CD14-positive monocyte (primary cell): ENCODE measurements around the gene RIMOC1. TPM values are rescaled to one million over a fixed set of nuclear protein-coding genes. Genes with fewer than 3 reads are reported as not detected.
A peak's percentile ranks its signal among the peaks of the same experiment; 100 is the strongest.

Source experiments
- DNase-seq, 3 donors: peaks; one replicate each; pipeline ENCODE4 v3.0.0-alpha.2; 2011 to 2022
- H2AFZ ChIP-seq: 2 replicates; pipeline ENCODE4 v1.6.0; 2012; ENCODE audit warnings: mild to moderate bottlenecking, low read depth, low read length, inconsistent platforms; ENCODE audit not compliant: insufficient read depth, poor library complexity, severe bottlenecking
- H3K27ac ChIP-seq, 2 donors: 1 replicate in 1 of 2; 2 replicates in 1 of 2; pipeline ENCODE4 v1.5.1; 2012 to 2013; ENCODE audit warnings: low read length in 2 of 2, control low read depth in 1 of 2, inconsistent platforms in 1 of 2, low read depth in 1 of 2, mild to moderate bottlenecking in 1 of 2
- H3K27me3 ChIP-seq, 2 donors: one replicate each; pipeline versions ENCODE4 v1.6.0 to v1.6.1; 2011 to 2013; ENCODE audit warnings: low read length in 2 of 2; ENCODE audit not compliant: control insufficient read depth in 2 of 2, insufficient read depth in 2 of 2
- H3K36me3 ChIP-seq, 2 donors: replicated peaks in 1 of 2; 1 replicate in 1 of 2; 2 replicates in 1 of 2; pipeline versions ENCODE4 v1.5.1 to v1.6.1; 2012 to 2013; ENCODE audit warnings: low read length in 2 of 2, control low read depth in 1 of 2, inconsistent platforms in 1 of 2, mild to moderate bottlenecking in 1 of 2; ENCODE audit not compliant: insufficient read depth in 2 of 2, control insufficient read depth in 1 of 2
- H3K4me1 ChIP-seq, 2 donors: 1 replicate in 1 of 2; 2 replicates in 1 of 2; pipeline versions ENCODE4 v1.5.1 to v1.6.1; 2012 to 2013; ENCODE audit warnings: low read length in 2 of 2, control low read depth in 1 of 2, inconsistent platforms in 1 of 2, mild to moderate bottlenecking in 1 of 2, moderate library complexity in 1 of 2; ENCODE audit not compliant: insufficient read depth in 2 of 2, control insufficient read depth in 1 of 2
- H3K4me2 ChIP-seq: replicated peaks from 2 replicates; pipeline ENCODE3; 2012; ENCODE audit warnings: low read length, moderate library complexity, mild to moderate bottlenecking; ENCODE audit not compliant: poor library complexity, severe bottlenecking; ENCODE audit errors: extremely low read depth
- H3K4me3 ChIP-seq, 3 experiments: fragments of 200-600 bp in 1 of 3; sonication (generic) in 1 of 3; replicated peaks in 1 of 3; 1 replicate in 2 of 3; 2 replicates in 1 of 3; pipeline ENCODE4 v1.5.1; 2011 to 2013; ENCODE audit warnings: low read length in 3 of 3, mild to moderate bottlenecking in 3 of 3, control low read depth in 2 of 3, low read depth in 2 of 3, inconsistent platforms in 1 of 3, moderate library complexity in 1 of 3
- H3K79me2 ChIP-seq: 2 replicates; pipeline ENCODE4 v1.6.0; 2012; ENCODE audit warnings: mild to moderate bottlenecking, control low read depth, inconsistent platforms, low read length, moderate library complexity; ENCODE audit not compliant: insufficient read depth
- H3K9ac ChIP-seq: 2 replicates; pipeline ENCODE4 v1.6.0; 2017; ENCODE audit warnings: low read length, mild to moderate bottlenecking; ENCODE audit not compliant: insufficient read depth, poor library complexity, severe bottlenecking
- H3K9me3 ChIP-seq, 2 donors: replicated peaks in 1 of 2; 1 replicate in 1 of 2; 2 replicates in 1 of 2; pipeline versions ENCODE4 v1.5.1 to v1.6.1; 2012 to 2013; ENCODE audit warnings: low read length in 2 of 2, control low read depth in 1 of 2; ENCODE audit not compliant: control insufficient read depth in 1 of 2, insufficient read depth in 1 of 2
- H4K20me1 ChIP-seq: 2 replicates; pipeline ENCODE4 v1.6.0; 2012; ENCODE audit warnings: mild to moderate bottlenecking, low read length, control low read depth, moderate library complexity; ENCODE audit not compliant: insufficient read depth
- H3K27ac Mint-ChIP-seq, 7 donors: one replicate each; pipeline ENCODE4 v1.8.0; 2020; ENCODE audit warnings: mild to moderate bottlenecking in 7 of 7, mixed read lengths in 7 of 7, moderate library complexity in 6 of 7, inconsistent platforms in 2 of 7
- H3K27me3 Mint-ChIP-seq, 3 donors: one replicate each; pipeline ENCODE4 v1.8.0; 2021 to 2022; ENCODE audit warnings: low read depth in 3 of 3, mild to moderate bottlenecking in 3 of 3, mixed read lengths in 3 of 3, moderate library complexity in 3 of 3, inconsistent platforms in 1 of 3
- H3K36me3 Mint-ChIP-seq, 2 donors: one replicate each; pipeline ENCODE4 v1.8.0; 2020; ENCODE audit warnings: mixed read lengths in 2 of 2, inconsistent platforms in 1 of 2, mild to moderate bottlenecking in 1 of 2
- H3K4me1 Mint-ChIP-seq: one replicate; pipeline ENCODE4 v1.8.0; 2020; ENCODE audit warnings: mild to moderate bottlenecking, mixed read lengths
- H3K4me3 Mint-ChIP-seq, 2 donors: one replicate each; pipeline ENCODE4 v1.8.0; 2020; ENCODE audit warnings: mild to moderate bottlenecking in 2 of 2, mixed read lengths in 2 of 2, moderate library complexity in 1 of 2
- H3K9me3 Mint-ChIP-seq, 7 donors: one replicate each; pipeline ENCODE4 v1.8.0; 2020 to 2022; ENCODE audit warnings: mixed read lengths in 7 of 7, mild to moderate bottlenecking in 6 of 7, moderate library complexity in 6 of 7, inconsistent platforms in 2 of 7
- WGBS: methylation state at CpG from one replicate; pipeline ENCODE4 v1.1.5; 2013; ENCODE audit warnings: missing lambda C conversion rate; ENCODE audit not compliant: insufficient coverage; 5-methylcytosine and 5-hydroxymethylcytosine counted together
- intact Hi-C, 2 donors: fragments of 100-400 bp; cut with micrococcal nuclease; formaldehyde crosslinking; loops; one replicate each; pipeline versions ENCODE4 v1.15.0 to v1.15.1; 2023
- polyA plus RNA-seq, 3 donors: library from polyadenylated mRNA; depleted of rRNA in 1 of 3; unstranded in 2 of 3; stranded (reverse) in 1 of 3; fragments of 300-500 nt in 2 of 3; fragments of >200 nt in 1 of 3; fragmentation: Illumina TruSeq in 2 of 3; gene quantifications; 1 replicate in 2 of 3; 2 replicates in 1 of 3; pipeline ENCODE4 v1.2.3, GENCODE V29; 2012 to 2021
- TF ChIP-seq, protein P1 (sequence below): fragments of 200-600 bp; IDR thresholded peaks from one replicate; pipeline ENCODE4 v1.8.0; 2022; ENCODE audit warnings: antibody characterized with exemption, mild to moderate bottlenecking

The RIMOC1 gene
- polyA plus RNA-seq, 3 donors, result 4.6 to 15.3 (median 11.2) TPM

DNA sequence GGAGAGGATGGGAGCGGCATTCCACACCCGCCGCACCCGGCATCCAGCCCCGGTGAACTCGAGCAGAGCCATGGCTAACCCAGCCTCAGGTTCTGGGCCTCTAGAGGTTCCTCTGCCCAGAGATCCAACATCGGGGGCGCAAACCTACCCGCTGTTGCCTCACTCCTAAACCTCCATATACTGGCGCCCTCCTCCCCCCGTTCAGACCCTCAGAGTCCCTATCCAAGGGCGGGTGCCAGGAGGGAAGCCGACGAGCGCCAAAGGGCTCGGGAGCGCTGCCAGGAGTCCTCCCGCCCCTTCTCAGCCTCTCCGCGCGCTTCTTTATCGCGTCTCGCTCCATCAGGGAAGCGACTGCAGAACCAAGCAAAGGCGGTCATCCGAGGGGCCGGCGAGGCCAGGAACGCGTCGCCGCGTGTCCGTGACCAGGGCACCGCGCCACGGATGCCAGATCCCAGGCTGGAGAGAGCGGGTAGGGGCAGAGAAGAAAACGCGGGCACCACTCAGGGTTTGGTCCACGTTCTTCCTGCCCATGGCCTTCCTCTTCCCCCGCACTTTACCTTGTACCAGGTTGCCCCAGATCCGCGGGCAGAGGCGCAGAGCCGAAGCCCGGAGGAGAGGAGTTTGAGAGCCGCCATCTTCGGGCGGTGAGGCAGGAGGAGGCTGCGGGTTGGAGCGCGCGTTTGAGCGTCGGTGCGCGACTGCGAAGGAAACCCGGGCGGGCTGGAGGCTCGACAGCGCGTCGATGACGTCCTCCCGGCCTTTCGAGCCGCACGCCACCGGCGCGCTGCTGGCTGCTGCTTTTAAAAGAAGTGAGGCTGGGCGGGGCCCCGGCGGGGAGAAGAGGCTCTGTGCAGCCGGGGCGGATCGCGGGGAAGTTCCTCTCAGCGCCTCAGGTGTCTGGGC lies 34.2 kb upstream of the RIMOC1 start, which contains the start of gene OXCT1:
TSS of gene OXCT1 (minus strand) at position 702 of the 903 bp plus-strand sequence. CDS start at position 635, 67 bp downstream.
- Mint-ChIP-seq H3K27me3 (peaks cover 5 to 17% (median 10%) of the 10 kb centered on the region in 3 donors), H3K27ac (peak within 1 kb of the TSS in 5 of 7 donors; percentile 10 to 76 (median 73)), H3K36me3 (peaks cover 0 to 3% of the 10 kb centered on the region in 2 donors), H3K4me3 (peak within 1 kb of the TSS; percentile 96 to 97), H3K4me1 (peaks cover 21% of the 10 kb centered on the region), H3K9me3 (peaks cover 0 to 1% (median 0%) of the 10 kb centered on the region in 7 donors)
- Histone ChIP-seq H3K27me3 (peaks cover 0 to 9% of the 10 kb centered on the region in 2 donors), H3K4me2 (peak within 1 kb of the TSS; percentile 90), H2AFZ (peak within 1 kb of the TSS; percentile 95), H3K79me2 (peaks cover 16% of the 10 kb centered on the region), H3K4me3 (peak within 1 kb of the TSS; percentile 49 to 83 (median 65)), H3K27ac (peak within 1 kb of the TSS; percentile 21 to 72), H3K9ac (peak within 1 kb of the TSS; percentile 64), H4K20me1 (no peaks in the 10 kb centered on the region), H3K9me3 (no peaks in the 10 kb centered on the region), H3K4me1 (peaks cover 17 to 20% of the 10 kb centered on the region in 2 donors), H3K36me3 (no peaks in the 10 kb centered on the region)
- WGBS, result 0% methylated on average over 77 of the region's 82 CpGs
- intact Hi-C loops, result loop anchor here (5.0 to 10.0 kb wide), 2 partner anchors 55 to 57 kb away; partner anchors contain the start of gene FBXO4 (in 2 of the 2)
- TF ChIP-seq, protein P1, sequence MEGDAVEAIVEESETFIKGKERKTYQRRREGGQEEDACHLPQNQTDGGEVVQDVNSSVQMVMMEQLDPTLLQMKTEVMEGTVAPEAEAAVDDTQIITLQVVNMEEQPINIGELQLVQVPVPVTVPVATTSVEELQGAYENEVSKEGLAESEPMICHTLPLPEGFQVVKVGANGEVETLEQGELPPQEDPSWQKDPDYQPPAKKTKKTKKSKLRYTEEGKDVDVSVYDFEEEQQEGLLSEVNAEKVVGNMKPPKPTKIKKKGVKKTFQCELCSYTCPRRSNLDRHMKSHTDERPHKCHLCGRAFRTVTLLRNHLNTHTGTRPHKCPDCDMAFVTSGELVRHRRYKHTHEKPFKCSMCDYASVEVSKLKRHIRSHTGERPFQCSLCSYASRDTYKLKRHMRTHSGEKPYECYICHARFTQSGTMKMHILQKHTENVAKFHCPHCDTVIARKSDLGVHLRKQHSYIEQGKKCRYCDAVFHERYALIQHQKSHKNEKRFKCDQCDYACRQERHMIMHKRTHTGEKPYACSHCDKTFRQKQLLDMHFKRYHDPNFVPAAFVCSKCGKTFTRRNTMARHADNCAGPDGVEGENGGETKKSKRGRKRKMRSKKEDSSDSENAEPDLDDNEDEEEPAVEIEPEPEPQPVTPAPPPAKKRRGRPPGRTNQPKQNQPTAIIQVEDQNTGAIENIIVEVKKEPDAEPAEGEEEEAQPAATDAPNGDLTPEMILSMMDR, result no peak
- peak; percentile 77 to 79 (median 79) for DNase-seq

DNA sequence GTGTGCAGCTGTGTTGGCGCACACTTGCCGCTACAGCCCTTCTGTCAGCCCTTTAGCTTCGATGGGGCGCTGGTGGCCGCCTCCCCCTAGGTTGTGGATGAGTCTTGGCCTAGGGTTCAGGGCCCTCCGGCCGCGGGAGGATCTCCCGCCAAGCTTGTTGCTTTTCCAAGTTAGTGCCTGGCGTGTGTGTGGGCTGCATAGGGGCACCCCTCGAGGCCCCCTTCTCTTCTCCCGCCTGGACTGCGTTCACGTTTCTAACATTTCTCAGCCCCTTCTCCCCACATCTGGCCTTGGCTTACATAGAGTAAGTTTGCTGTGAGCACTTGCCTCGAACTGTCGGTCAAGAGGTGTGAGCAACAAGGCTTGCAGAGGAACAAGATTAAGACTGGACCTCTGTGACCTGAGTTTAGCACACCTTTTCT lies 33.5 kb upstream of the RIMOC1 start:
- Histone ChIP-seq H3K4me3 (peak overlapping the region; percentile 49 to 83 (median 65)), H3K27me3 (peaks cover 0 to 9% of the 10 kb centered on the region in 2 donors), H3K27ac (no peak overlapping the region), H4K20me1 (no peaks in the 10 kb centered on the region), H3K9ac (no peak overlapping the region), H3K4me2 (peak overlapping the region; percentile 90), H3K36me3 (no peaks in the 10 kb centered on the region), H2AFZ (peak overlapping the region; percentile 95), H3K9me3 (no peaks in the 10 kb centered on the region), H3K4me1 (peaks cover 17 to 20% of the 10 kb centered on the region in 2 donors), H3K79me2 (peaks cover 16% of the 10 kb centered on the region)
- WGBS, result 15% methylated on average over 13 of the region's 16 CpGs
- Mint-ChIP-seq H3K9me3 (peaks cover 0 to 1% (median 0%) of the 10 kb centered on the region in 7 donors), H3K27me3 (peaks cover 5 to 17% (median 10%) of the 10 kb centered on the region in 3 donors), H3K4me1 (peaks cover 21% of the 10 kb centered on the region), H3K27ac (peak overlapping the region in 2 of 7 donors; percentile 58 to 73), H3K4me3 (peak overlapping the region; percentile 96 to 97), H3K36me3 (peaks cover 0 to 3% of the 10 kb centered on the region in 2 donors)
- intact Hi-C loops, result loop anchor here (5.0 to 10.0 kb wide), 2 partner anchors 54 to 57 kb away; partner anchors contain the start of gene FBXO4 (in 2 of the 2)
- DNase-seq, result no peak
- TF ChIP-seq, protein P1, result no peak
